ENCODE results near the gene FOXJ2.

DNA sequence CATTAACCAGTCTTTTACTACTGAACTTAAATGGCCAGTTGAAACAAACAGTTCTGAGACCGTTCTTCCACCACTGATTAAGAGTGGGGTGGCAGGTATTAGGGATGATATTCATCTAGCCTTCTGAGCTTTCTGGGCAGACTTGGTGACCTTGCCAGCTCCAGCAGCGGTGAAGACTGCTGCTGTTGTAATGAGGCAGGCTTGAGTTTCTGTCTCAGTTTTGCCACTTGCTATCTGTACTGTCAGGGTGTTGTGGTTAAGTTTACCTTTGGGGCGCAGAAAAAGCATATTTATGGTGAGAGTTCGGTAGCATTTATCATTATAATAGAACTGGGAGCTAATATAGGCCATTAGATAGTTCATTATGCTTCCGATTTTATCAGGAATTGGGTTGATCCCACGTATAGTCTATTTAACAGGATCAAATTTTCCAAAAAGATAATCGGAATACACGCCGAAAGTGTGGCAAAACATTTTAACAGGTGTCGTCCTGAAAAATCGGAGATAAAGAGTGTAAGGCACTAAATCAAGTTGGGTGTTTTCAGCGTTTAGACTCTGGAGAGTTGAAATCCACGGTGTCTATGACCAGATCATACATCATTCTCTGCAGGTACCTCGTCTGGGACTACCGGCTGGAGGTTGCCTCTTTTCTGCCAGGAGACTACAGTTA lies 48.9 kb downstream of the FOXJ2 start:
- TF ChIP-seq EP300 (IDR thresholded peaks at IDR 0.05; ENCODE audit: borderline replicate concordance in 1 of 2, low read depth in 1 of 2, low read length in 1 of 2) (no peak), YY1 (IDR thresholded peaks at IDR 0.05; ENCODE audit: low read depth) (no peak), JUND (IDR thresholded peaks at IDR 0.05) (no peak), USF1 (IDR thresholded peaks at IDR 0.05; ENCODE audit: borderline replicate concordance, low read depth) (no peak), MAX (IDR thresholded peaks at IDR 0.05; ENCODE audit: low read depth) (no peak)
- TF ChIP-seq, protein P1, sequence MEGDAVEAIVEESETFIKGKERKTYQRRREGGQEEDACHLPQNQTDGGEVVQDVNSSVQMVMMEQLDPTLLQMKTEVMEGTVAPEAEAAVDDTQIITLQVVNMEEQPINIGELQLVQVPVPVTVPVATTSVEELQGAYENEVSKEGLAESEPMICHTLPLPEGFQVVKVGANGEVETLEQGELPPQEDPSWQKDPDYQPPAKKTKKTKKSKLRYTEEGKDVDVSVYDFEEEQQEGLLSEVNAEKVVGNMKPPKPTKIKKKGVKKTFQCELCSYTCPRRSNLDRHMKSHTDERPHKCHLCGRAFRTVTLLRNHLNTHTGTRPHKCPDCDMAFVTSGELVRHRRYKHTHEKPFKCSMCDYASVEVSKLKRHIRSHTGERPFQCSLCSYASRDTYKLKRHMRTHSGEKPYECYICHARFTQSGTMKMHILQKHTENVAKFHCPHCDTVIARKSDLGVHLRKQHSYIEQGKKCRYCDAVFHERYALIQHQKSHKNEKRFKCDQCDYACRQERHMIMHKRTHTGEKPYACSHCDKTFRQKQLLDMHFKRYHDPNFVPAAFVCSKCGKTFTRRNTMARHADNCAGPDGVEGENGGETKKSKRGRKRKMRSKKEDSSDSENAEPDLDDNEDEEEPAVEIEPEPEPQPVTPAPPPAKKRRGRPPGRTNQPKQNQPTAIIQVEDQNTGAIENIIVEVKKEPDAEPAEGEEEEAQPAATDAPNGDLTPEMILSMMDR (IDR thresholded peaks at IDR 0.05), result no peak

Data from SK-N-SH (cell line).